ENCODE data around the gene CRY2. TPM values are rescaled to one million over a fixed set of nuclear protein-coding genes. Genes with fewer than 3 reads are reported as not detected.
A peak's percentile ranks its signal among the peaks of the same experiment; 100 is the strongest.
"Not testable (repeated sequence)": the region's sequence is repeated elsewhere in the genome, so short reads cannot be mapped to it uniquely, and the experiment has no call there.

CRY2 gene
- total and polyA plus RNA-seq, 8 donors = 15.3 to 29.4 (median 20.7) TPM

DNA sequence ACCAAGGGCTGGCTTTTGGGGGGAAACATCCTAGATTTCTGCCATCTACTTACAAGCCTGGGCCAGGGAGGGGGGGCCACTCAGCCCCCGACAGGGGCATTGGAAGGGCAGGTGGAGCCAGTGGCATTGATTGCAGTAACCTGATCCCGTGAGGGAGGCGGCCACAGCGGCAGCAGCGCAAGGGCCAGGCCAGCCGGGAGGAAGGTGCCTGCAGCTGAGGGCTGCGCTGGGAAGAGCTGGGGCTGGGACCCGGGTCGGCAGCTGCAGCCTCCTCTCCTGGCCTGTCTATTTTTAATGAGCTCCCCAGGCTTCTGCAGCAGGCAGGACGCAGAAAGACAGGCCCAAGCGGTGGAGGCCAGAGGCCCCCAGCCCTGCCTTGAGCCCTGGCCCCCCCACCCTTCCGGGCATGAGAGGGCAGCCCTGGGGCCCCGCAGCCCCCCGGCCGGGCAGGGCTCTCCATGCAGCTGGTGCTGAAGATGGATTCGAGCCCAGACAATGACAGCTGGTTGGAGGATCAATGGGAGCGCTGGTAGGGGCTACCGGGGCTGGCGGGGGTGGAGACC lies 49.2 kb downstream of the CRY2 start:
- H3K9me3 ChIP-seq = no peaks in the 10 kb centered on the region
- peak overlapping the region in 1 of 4 donors; percentile 7 for H3K4me3 ChIP-seq
- DNase-seq (peak in 3 of 6 donors; percentile 58 to 88 (median 70)), FAIRE-seq (no peak), ATAC-seq (peak in 3 of 4 donors; percentile 13 to 40 (median 18))
- WGBS, 2 donors = 16 to 19% methylated on average over 19 of the region's 19 CpGs
- H3K36me3 ChIP-seq = no peaks in the 10 kb centered on the region
- intact Hi-C loops (cut with DNase I) = no loop called here
- TF ChIP-seq, protein P1, sequence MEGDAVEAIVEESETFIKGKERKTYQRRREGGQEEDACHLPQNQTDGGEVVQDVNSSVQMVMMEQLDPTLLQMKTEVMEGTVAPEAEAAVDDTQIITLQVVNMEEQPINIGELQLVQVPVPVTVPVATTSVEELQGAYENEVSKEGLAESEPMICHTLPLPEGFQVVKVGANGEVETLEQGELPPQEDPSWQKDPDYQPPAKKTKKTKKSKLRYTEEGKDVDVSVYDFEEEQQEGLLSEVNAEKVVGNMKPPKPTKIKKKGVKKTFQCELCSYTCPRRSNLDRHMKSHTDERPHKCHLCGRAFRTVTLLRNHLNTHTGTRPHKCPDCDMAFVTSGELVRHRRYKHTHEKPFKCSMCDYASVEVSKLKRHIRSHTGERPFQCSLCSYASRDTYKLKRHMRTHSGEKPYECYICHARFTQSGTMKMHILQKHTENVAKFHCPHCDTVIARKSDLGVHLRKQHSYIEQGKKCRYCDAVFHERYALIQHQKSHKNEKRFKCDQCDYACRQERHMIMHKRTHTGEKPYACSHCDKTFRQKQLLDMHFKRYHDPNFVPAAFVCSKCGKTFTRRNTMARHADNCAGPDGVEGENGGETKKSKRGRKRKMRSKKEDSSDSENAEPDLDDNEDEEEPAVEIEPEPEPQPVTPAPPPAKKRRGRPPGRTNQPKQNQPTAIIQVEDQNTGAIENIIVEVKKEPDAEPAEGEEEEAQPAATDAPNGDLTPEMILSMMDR (IDR thresholded peaks at IDR 0.05) = no peak
- H3K4me1 ChIP-seq = peaks cover 0 to 7% (median 4%) of the 10 kb centered on the region in 3 donors
- H3K27me3 ChIP-seq = no peaks in the 10 kb centered on the region
- H3K27ac ChIP-seq = no peak overlapping the region

DNA sequence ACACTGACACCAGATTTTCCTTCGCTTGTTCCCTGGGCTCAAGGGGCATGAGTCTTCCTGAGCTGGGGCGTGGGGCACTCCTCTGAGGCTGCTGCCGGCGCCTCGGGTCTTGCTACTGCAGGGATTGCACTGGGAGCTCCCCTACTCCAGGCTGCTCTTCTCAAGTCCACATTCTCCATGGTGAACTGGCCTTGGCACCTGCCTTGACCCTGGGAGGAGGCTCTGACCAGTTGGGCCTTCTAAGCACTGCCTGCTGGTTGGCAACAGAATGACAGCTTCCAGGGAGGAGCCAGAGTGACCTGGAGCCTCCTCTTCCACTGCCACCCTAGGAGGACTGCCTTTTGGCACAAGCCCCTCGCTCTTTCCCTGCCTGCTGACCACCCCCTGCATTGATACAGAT lies 50.3 kb downstream of the CRY2 start:
- DNase-seq (peak in 1 of 6 donors; percentile 46), FAIRE-seq (no peak), ATAC-seq (no peak)
- Histone ChIP-seq H3K4me3 (no peak overlapping the region), H3K27ac (no peak overlapping the region), H3K9me3 (no peaks in the 10 kb centered on the region), H3K27me3 (no peaks in the 10 kb centered on the region), H3K4me1 (peaks cover 0 to 7% (median 4%) of the 10 kb centered on the region in 3 donors), H3K36me3 (peaks cover 0 to 5% (median 0%) of the 10 kb centered on the region in 3 donors)
- intact Hi-C loops (cut with DNase I) = no loop called here
- TF ChIP-seq, protein P1 (IDR thresholded peaks at IDR 0.05) = no peak
- 87 to 93% methylated on average over 6 of the region's 6 CpGs for WGBS, 2 donors

DNA sequence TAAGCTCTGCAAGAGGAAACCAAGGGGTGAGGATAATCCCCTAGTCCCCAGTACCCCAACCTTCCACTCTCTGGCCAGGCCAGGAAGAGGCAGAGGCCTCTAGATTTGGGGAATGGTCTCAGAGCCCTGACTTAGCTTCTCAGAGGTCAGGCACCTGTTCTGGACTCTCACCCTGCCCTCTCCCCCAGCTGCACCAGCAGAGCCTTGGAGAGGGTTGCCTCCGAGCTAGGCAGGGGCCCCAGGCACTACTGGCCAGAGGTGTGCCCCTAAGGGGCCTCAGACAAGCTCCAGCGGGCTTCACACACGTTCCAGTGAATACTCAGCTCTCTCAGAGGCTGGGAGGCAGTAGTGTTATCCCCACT lies 51.8 kb downstream of the CRY2 start:
- FAIRE-seq (no peak), ATAC-seq (no peak), DNase-seq (peak in 1 of 6 donors; percentile 69)
- peak overlapping the region in 1 of 4 donors; percentile 65 for H3K4me3 ChIP-seq
- H3K9me3 ChIP-seq = no peaks in the 10 kb centered on the region
- peaks cover 0 to 14% (median 3%) of the 10 kb centered on the region in 3 donors for H3K36me3 ChIP-seq
- peaks cover 0 to 10% (median 5%) of the 10 kb centered on the region in 3 donors for H3K4me1 ChIP-seq
- intact Hi-C loops (cut with DNase I) = no loop called here
- peak overlapping the region in 3 of 4 donors; percentile 82 to 95 (median 93) for H3K27ac ChIP-seq
- H3K27me3 ChIP-seq = no peaks in the 10 kb centered on the region
- TF ChIP-seq, protein P1 (IDR thresholded peaks at IDR 0.05) = no peak
- 29 to 33% methylated on average over 3 of the region's 3 CpGs for WGBS, 2 donors

DNA sequence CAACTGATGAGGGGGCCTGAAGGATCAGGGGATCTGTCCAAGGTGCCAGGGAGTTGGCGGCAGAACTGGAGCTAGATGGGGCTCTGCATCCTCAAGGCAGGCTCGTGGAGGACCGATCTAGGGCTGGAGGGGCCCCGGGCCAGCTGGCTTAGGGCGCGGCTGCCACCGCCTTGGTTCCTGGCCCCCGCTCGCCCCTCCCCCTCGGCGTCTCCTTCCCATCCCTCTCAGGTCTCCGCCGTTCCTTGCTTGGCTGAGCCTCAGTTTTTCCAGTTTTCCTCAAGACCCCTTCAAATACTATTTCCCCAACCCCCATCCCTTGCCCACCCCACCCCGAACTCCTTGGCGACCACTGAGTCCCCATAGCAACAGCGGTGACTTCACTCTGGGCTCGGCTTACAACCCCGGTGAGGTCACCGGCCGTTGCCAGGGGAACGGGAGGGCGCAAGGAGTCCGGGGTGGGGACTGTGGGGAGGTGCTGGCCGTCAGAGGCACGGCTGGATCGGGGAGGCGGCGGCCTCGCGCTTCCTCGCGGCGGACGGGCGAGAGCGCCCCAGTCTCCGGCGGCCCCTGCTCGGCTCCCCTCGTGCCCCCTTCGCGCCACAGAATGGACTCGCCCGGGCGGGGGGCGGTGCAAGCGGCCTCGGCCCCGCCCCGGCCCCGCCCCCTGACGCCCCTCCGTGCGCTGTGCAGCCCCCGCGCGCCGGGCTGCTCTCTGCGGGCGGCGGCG lies 52.3 kb downstream of the CRY2 start:
- FAIRE-seq (no peak), ATAC-seq (peak; percentile 75 to 87 (median 82)), DNase-seq (peak; percentile 88 to 96 (median 92))
- H3K27ac ChIP-seq = peak overlapping the region; percentile 82 to 95 (median 88)
- peak overlapping the region; percentile 35 to 65 (median 48) for H3K4me3 ChIP-seq
- TF ChIP-seq, protein P1 (IDR thresholded peaks at IDR 0.05) = no peak
- no peaks in the 10 kb centered on the region for H3K27me3 ChIP-seq
- H3K36me3 ChIP-seq = peaks cover 0 to 14% (median 3%) of the 10 kb centered on the region in 3 donors
- WGBS, 2 donors = 1 to 2% methylated on average over 43 to 62 of the region's 62 CpGs
- intact Hi-C loops (cut with DNase I) = no loop called here
- no peaks in the 10 kb centered on the region for H3K9me3 ChIP-seq
- H3K4me1 ChIP-seq = peaks cover 0 to 11% (median 11%) of the 10 kb centered on the region in 3 donors

DNA sequence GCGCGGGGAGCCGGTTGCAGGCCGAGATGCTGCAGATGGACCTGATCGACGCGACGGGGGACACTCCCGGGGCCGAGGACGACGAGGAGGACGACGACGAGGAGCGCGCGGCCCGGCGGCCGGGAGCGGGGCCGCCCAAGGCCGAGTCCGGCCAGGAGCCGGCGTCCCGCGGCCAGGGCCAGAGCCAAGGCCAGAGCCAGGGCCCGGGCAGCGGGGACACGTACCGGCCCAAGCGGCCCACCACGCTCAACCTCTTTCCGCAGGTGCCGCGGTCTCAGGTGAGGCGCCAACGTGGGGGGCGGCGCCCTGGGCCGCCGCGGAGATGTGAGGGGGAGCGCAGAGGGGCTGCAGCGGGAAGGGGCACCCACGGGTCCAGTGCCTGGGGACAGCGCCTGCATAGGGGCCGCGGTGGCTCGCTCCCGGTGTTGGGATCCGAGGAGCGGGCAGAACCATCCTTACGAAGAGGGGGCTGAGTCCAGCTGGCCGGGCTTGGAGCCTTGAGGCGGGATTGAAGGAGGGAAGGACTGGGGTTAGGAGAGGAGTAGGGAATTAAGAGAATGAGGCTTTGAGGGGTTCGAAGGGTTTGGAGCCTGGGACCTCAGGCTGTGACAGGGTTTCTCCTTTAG lies 53.0 kb downstream of the CRY2 start:
- Histone ChIP-seq H3K4me1 (peaks cover 5 to 15% (median 15%) of the 10 kb centered on the region in 3 donors), H3K27ac (peak overlapping the region; percentile 82 to 95 (median 88)), H3K36me3 (peaks cover 0 to 14% (median 3%) of the 10 kb centered on the region in 3 donors), H3K4me3 (peak overlapping the region; percentile 35 to 65 (median 48))
- intact Hi-C loops (cut with DNase I); FAIRE-seq; H3K9me3 ChIP-seq; H3K27me3 ChIP-seq: not testable (repeated sequence)
- WGBS, 2 donors = 1% methylated on average over 24 to 39 of the region's 59 CpGs
- ATAC-seq (peak; percentile 9 to 43 (median 24)), DNase-seq (peak in 3 of 6 donors; percentile 46 to 81 (median 65))

Data from pancreas (tissue), 10 donors.